ENCODE results near the gene SCYGR2. TPM values are rescaled to one million over a fixed set of nuclear protein-coding genes. Genes with fewer than 3 reads are reported as not detected.

The SCYGR2 gene
- total RNA-seq, 1 experiment from 2014 or later, result not detected

DNA sequence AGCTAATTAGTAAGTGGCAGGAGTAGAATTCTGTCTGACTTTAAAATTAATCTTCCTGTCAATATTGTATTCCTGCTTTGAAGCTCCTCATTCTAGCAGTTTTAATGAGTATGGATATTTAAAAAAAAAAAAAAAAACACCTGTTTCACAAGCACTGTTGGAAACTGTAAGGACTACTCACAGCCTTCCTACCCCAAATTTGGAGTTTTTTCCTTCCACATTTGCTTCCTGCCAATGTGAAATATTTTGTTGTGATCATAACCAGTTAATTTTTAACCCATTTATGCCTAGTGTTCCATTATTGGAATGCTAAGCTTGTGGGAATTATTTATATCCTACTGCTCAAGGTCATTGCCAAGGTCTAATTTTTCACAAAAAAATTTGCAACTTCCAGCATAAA, 36.1 kb upstream of the SCYGR2 start:
- Histone ChIP-seq H4K20me1 (ENCODE audit: insufficient read depth) (no peaks in the 10 kb centered on the region), H3K9me3 (ENCODE audit: control insufficient read depth in 1 of 2, insufficient read depth in 1 of 2, low read depth in 1 of 2, low read length in 2 of 2) (no peaks in the 10 kb centered on the region), H3K36me3 (ENCODE audit: control insufficient read depth in 1 of 2, insufficient read depth in 2 of 2, low read length in 2 of 2) (no peaks in the 10 kb centered on the region; a peak in 1 of 4 replicates), H3K4me3 (replicated peaks in 1 of 2; ENCODE audit: low read depth in 1 of 2, low read length in 2 of 2) (no peak overlapping the region), H3K27me3 (ENCODE audit: insufficient read depth, low read length) (no peaks in the 10 kb centered on the region), H3K4me2 (ENCODE audit: low read length) (no peak overlapping the region), H3K4me1 (ENCODE audit: control insufficient read depth in 1 of 2, insufficient read depth in 2 of 2, low read length in 2 of 2) (no peaks in the 10 kb centered on the region), H3K9me2 (ENCODE audit: insufficient read depth) (no peaks in the 10 kb centered on the region), H3K9ac (ENCODE audit: low read length) (no peak overlapping the region), H3K27ac (ENCODE audit: low read depth, low read length) (no peak overlapping the region), H2AFZ (ENCODE audit: low read depth, low read length, poor library complexity, severe bottlenecking) (no peak overlapping the region), H3K79me2 (ENCODE audit: insufficient read depth, low read length) (no peaks in the 10 kb centered on the region)
- ChIA-PET CTCF (no interaction called here), POLR2A (no interaction called here), RAD21 (ENCODE audit: low non-redundant PET in 1 of 2, low total read pairs in 2 of 2, uncharacterized antibody in 2 of 2, unreplicated experiment in 2 of 2) (no interaction called here)
- ATAC-seq (no peak), DNase-seq (ENCODE audit: low read depth, low spot score) (no peak)
- BruUV-seq (replicated peaks), result no TSS peak
- intact Hi-C loops (cut with micrococcal nuclease), result no loop called here
- no peak for TF ChIP-seq MAX (IDR thresholded peaks at IDR 0.05)
- TF ChIP-seq EZH2 (IDR thresholded peaks at IDR 0.05), result no peak
- no peak for TF ChIP-seq ELF1 (IDR thresholded peaks at IDR 0.05; ENCODE audit: borderline replicate concordance, low read depth)
- TF ChIP-seq, protein P1, sequence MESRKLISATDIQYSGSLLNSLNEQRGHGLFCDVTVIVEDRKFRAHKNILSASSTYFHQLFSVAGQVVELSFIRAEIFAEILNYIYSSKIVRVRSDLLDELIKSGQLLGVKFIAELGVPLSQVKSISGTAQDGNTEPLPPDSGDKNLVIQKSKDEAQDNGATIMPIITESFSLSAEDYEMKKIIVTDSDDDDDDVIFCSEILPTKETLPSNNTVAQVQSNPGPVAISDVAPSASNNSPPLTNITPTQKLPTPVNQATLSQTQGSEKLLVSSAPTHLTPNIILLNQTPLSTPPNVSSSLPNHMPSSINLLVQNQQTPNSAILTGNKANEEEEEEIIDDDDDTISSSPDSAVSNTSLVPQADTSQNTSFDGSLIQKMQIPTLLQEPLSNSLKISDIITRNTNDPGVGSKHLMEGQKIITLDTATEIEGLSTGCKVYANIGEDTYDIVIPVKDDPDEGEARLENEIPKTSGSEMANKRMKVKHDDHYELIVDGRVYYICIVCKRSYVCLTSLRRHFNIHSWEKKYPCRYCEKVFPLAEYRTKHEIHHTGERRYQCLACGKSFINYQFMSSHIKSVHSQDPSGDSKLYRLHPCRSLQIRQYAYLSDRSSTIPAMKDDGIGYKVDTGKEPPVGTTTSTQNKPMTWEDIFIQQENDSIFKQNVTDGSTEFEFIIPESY (IDR thresholded peaks at IDR 0.05; ENCODE audit: extremely low read depth, insufficient replicate concordance, low read length), result no peak
- no peak for TF ChIP-seq SP1 (IDR thresholded peaks at IDR 0.05; ENCODE audit: low read depth)
- TF ChIP-seq YY1 (IDR thresholded peaks at IDR 0.05; ENCODE audit: extremely low read depth, insufficient replicate concordance, low read depth, low read length), result no peak
- TF ChIP-seq TCF7L2 (IDR thresholded peaks at IDR 0.05; ENCODE audit: borderline replicate concordance, extremely low read depth, insufficient read depth, insufficient read length), result no peak
- TF ChIP-seq RAD21 (IDR thresholded peaks at IDR 0.05; ENCODE audit: low read depth), result no peak
- no peak for TF ChIP-seq EZH2phosphoT487 (IDR thresholded peaks at IDR 0.05; ENCODE audit: borderline replicate concordance)
- no peak for TF ChIP-seq ZNF274 (IDR thresholded peaks at IDR 0.05; ENCODE audit: low read depth, low read length)
- TF ChIP-seq SIN3A (IDR thresholded peaks at IDR 0.05; ENCODE audit: low read depth), result no peak
- TF ChIP-seq EGR1 (IDR thresholded peaks at IDR 0.05; ENCODE audit: low read depth), result no peak
- TF ChIP-seq, protein P2, sequence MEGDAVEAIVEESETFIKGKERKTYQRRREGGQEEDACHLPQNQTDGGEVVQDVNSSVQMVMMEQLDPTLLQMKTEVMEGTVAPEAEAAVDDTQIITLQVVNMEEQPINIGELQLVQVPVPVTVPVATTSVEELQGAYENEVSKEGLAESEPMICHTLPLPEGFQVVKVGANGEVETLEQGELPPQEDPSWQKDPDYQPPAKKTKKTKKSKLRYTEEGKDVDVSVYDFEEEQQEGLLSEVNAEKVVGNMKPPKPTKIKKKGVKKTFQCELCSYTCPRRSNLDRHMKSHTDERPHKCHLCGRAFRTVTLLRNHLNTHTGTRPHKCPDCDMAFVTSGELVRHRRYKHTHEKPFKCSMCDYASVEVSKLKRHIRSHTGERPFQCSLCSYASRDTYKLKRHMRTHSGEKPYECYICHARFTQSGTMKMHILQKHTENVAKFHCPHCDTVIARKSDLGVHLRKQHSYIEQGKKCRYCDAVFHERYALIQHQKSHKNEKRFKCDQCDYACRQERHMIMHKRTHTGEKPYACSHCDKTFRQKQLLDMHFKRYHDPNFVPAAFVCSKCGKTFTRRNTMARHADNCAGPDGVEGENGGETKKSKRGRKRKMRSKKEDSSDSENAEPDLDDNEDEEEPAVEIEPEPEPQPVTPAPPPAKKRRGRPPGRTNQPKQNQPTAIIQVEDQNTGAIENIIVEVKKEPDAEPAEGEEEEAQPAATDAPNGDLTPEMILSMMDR (IDR thresholded peaks at IDR 0.05 in 2 of 3, conservative IDR thresholded peaks at IDR 0.05 in 1 of 3; ENCODE audit: borderline replicate concordance in 1 of 3, insufficient read depth in 1 of 3, low read depth in 2 of 3, low read length in 2 of 3), result no peak
- TF ChIP-seq FOSL1 (IDR thresholded peaks at IDR 0.05; ENCODE audit: low read depth), result no peak
- TF ChIP-seq CEBPB (IDR thresholded peaks at IDR 0.05; ENCODE audit: low read depth), result no peak
- no peak for TF ChIP-seq ZFX (IDR thresholded peaks at IDR 0.05)
- TF ChIP-seq POLR2A (IDR thresholded peaks at IDR 0.05; ENCODE audit: borderline replicate concordance, extremely low read depth, insufficient read depth, insufficient read length), result no peak
- TF ChIP-seq POLR2AphosphoS5 (IDR thresholded peaks at IDR 0.05; ENCODE audit: low read depth, low read length), result no peak
- TF ChIP-seq, protein P3, sequence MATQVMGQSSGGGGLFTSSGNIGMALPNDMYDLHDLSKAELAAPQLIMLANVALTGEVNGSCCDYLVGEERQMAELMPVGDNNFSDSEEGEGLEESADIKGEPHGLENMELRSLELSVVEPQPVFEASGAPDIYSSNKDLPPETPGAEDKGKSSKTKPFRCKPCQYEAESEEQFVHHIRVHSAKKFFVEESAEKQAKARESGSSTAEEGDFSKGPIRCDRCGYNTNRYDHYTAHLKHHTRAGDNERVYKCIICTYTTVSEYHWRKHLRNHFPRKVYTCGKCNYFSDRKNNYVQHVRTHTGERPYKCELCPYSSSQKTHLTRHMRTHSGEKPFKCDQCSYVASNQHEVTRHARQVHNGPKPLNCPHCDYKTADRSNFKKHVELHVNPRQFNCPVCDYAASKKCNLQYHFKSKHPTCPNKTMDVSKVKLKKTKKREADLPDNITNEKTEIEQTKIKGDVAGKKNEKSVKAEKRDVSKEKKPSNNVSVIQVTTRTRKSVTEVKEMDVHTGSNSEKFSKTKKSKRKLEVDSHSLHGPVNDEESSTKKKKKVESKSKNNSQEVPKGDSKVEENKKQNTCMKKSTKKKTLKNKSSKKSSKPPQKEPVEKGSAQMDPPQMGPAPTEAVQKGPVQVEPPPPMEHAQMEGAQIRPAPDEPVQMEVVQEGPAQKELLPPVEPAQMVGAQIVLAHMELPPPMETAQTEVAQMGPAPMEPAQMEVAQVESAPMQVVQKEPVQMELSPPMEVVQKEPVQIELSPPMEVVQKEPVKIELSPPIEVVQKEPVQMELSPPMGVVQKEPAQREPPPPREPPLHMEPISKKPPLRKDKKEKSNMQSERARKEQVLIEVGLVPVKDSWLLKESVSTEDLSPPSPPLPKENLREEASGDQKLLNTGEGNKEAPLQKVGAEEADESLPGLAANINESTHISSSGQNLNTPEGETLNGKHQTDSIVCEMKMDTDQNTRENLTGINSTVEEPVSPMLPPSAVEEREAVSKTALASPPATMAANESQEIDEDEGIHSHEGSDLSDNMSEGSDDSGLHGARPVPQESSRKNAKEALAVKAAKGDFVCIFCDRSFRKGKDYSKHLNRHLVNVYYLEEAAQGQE (IDR thresholded peaks at IDR 0.05; ENCODE audit: low read depth), result no peak
